AG10803 (cell line): ENCODE measurements around the gene DEK.
A peak's percentile ranks its signal among the peaks of the same experiment; 100 is the strongest.

Experiments
- DNase-seq: peaks from one replicate; pipeline ENCODE4 v3.0.0; 2010; ENCODE audit warnings: low read depth
- H3K4me3 ChIP-seq: 2 replicates; pipeline ENCODE4 v1.5.1; 2011; ENCODE audit warnings: mild to moderate bottlenecking, low read length, control low read depth
- CTCF ChIP-seq: conservative IDR thresholded peaks from 2 replicates; pipeline ENCODE4 v1.5.1; 2011; ENCODE audit warnings: mild to moderate bottlenecking, low read length, control low read depth, inconsistent platforms

DEK gene

GRCh38 chr6:18203786-18204185, 60.5 kb downstream of the DEK start:
- no peak for TF ChIP-seq CTCF
- DNase-seq, result peak; percentile 13

GRCh38 chr6:18192026-18192425, 72.3 kb downstream of the DEK start:
- no peak overlapping the region for H3K4me3 ChIP-seq
- no peak for TF ChIP-seq CTCF
- DNase-seq, result no peak

More at GRCh38 chr6:18203786-18204185, 60.5 kb downstream of the DEK start:
- no peak overlapping the region for H3K4me3 ChIP-seq

GRCh38 chr6:18189196-18189595, 75.1 kb downstream of the DEK start:
- TF ChIP-seq CTCF, result no peak
- no peak for DNase-seq
- H3K4me3 ChIP-seq, result no peak overlapping the region

- no peak for DNase-seq
- TF ChIP-seq CTCF, result no peak
- H3K4me3 ChIP-seq, result no peak overlapping the region
Observed at GRCh38 chr6:18187701-18188100, 76.6 kb downstream of the DEK start.

GRCh38 chr6:18186540-18187250, 77.6 kb downstream of the DEK start:
- no peak overlapping the region for H3K4me3 ChIP-seq
- DNase-seq, result no peak
- TF ChIP-seq CTCF, result no peak

- TF ChIP-seq CTCF, result no peak
- DNase-seq, result no peak
- no peak overlapping the region for H3K4me3 ChIP-seq
Observed at GRCh38 chr6:18186033-18186432, 78.3 kb downstream of the DEK start.

GRCh38 chr6:18185624-18186023, 78.7 kb downstream of the DEK start:
- no peak for DNase-seq
- TF ChIP-seq CTCF, result no peak
- H3K4me3 ChIP-seq, result no peak overlapping the region
